ENCODE results near the gene LGI4.

DNA sequence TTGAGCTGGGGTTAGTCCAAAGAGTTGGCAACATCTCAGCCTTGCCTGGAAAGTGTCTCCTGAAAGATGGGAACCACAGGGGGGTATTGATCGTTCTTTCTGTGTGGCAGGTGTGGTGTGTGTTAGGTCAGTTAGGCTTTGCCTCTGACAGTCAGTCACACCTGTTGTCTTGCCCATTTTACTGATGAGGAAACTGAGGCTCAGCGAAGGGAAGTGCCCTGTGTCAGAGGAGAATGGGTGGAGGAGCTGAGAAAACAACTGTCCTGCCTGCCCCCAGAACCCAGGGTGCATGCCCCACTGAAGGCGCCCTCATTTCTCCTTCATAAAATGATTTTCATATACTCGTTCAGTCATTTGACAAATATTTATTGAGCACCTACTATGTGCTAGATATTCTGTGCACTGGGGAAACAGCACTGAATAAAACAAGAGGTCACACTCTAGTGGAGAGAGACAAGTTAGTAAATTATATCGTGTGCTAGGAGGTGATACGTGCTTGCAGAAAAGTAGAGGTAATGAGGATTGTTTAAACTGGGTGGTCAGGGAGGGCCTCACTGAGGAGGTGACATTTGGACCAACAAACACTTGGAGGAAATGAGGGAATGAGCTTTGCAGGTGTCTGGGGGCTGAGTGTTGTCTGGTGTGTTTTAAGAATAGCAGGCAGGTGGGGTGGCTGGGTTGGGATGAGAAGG, 21.3 kb upstream of the LGI4 start:
- TF ChIP-seq ARNTL (CRISPR knock-in tag; IDR thresholded peaks at IDR 0.05; ENCODE audit: borderline replicate concordance, low read depth) (no peak), ZNF565 (CRISPR knock-in tag; conservative IDR thresholded peaks at IDR 0.05; ENCODE audit: low read depth) (no peak), ESRRG (CRISPR knock-in tag; IDR thresholded peaks at IDR 0.05) (no peak), ZFP30 (CRISPR knock-in tag; IDR thresholded peaks at IDR 0.05) (no peak), ZNF70 (CRISPR knock-in tag; IDR thresholded peaks at IDR 0.05) (no peak), CSDC2 (CRISPR knock-in tag; IDR thresholded peaks at IDR 0.05) (no peak), ISL1 (CRISPR knock-in tag; IDR thresholded peaks at IDR 0.05) (no peak), TOX (CRISPR knock-in tag; IDR thresholded peaks at IDR 0.05; ENCODE audit: borderline replicate concordance) (no peak), ZNF8 (CRISPR knock-in tag; IDR thresholded peaks at IDR 0.05) (no peak), PPARA (CRISPR knock-in tag; IDR thresholded peaks at IDR 0.05; ENCODE audit: borderline replicate concordance) (no peak)
- TF ChIP-seq, protein P1, sequence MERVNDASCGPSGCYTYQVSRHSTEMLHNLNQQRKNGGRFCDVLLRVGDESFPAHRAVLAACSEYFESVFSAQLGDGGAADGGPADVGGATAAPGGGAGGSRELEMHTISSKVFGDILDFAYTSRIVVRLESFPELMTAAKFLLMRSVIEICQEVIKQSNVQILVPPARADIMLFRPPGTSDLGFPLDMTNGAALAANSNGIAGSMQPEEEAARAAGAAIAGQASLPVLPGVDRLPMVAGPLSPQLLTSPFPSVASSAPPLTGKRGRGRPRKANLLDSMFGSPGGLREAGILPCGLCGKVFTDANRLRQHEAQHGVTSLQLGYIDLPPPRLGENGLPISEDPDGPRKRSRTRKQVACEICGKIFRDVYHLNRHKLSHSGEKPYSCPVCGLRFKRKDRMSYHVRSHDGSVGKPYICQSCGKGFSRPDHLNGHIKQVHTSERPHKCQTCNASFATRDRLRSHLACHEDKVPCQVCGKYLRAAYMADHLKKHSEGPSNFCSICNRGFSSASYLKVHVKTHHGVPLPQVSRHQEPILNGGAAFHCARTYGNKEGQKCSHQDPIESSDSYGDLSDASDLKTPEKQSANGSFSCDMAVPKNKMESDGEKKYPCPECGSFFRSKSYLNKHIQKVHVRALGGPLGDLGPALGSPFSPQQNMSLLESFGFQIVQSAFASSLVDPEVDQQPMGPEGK (CRISPR knock-in tag; IDR thresholded peaks at IDR 0.05; ENCODE audit: borderline replicate concordance): no peak
- TF ChIP-seq, protein P2, sequence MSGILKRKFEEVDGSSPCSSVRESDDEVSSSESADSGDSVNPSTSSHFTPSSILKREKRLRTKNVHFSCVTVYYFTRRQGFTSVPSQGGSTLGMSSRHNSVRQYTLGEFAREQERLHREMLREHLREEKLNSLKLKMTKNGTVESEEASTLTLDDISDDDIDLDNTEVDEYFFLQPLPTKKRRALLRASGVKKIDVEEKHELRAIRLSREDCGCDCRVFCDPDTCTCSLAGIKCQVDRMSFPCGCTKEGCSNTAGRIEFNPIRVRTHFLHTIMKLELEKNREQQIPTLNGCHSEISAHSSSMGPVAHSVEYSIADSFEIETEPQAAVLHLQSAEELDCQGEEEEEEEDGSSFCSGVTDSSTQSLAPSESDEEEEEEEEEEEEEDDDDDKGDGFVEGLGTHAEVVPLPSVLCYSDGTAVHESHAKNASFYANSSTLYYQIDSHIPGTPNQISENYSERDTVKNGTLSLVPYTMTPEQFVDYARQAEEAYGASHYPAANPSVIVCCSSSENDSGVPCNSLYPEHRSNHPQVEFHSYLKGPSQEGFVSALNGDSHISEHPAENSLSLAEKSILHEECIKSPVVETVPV (CRISPR knock-in tag; IDR thresholded peaks at IDR 0.05): no peak
